Peyer's patch (tissue), 4 donors: ENCODE data around the gene C19orf47. TPM values are rescaled to one million over a fixed set of nuclear protein-coding genes. Genes with fewer than 3 reads are reported as not detected.

Source experiments
- DNase-seq, 3 donors: peaks; one replicate each; pipeline ENCODE4 v3.0.0-alpha.2; 2017 to 2019
- H3K27ac ChIP-seq, 4 donors: fragments of 200-600 bp; sonication (generic); one replicate each; pipeline ENCODE4 v1.5.1; 2016 to 2019
- H3K27me3 ChIP-seq, 2 donors: fragments of 200-600 bp; sonication (generic); one replicate each; pipeline ENCODE4 v1.5.1; 2019
- H3K36me3 ChIP-seq, 3 donors: fragments of 200-600 bp; sonication (generic); one replicate each; pipeline ENCODE4 v1.5.1; 2016 to 2019
- H3K4me1 ChIP-seq, 4 donors: fragments of 200-600 bp; sonication (generic); one replicate each; pipeline ENCODE4 v1.5.1; 2016 to 2019
- H3K4me3 ChIP-seq, 4 donors: fragments of 200-600 bp; sonication (generic); 1 replicate in 3 of 4; 2 replicates in 1 of 4; pipeline ENCODE4 v1.5.1; 2016 to 2019; ENCODE audit warnings: mild to moderate bottlenecking in 1 of 4
- H3K9me3 ChIP-seq, 4 donors: fragments of 200-600 bp; sonication (generic); one replicate each; pipeline ENCODE4 v1.5.1; 2016 to 2019; ENCODE audit warnings: mild to moderate bottlenecking in 1 of 4
- CTCF ChIP-seq, 6 experiments: fragments of 450-650 bp in 4 of 6; fragments of 200-600 bp in 2 of 6; sonication (generic) in 1 of 6; IDR thresholded peaks; one replicate each; pipeline ENCODE4 v1.5.1; 2017 to 2019; ENCODE audit warnings: antibody characterized with exemption in 6 of 6, mild to moderate bottlenecking in 3 of 6, moderate library complexity in 1 of 6
- POLR2A ChIP-seq, 2 donors: fragments of 450-650 bp; IDR thresholded peaks; one replicate each; pipeline ENCODE4 v1.5.1; 2017; ENCODE audit warnings: antibody characterized with exemption in 2 of 2, mild to moderate bottlenecking in 2 of 2, moderate library complexity in 2 of 2
- total RNA-seq, 4 donors: library from RNA; depleted of rRNA; stranded (reverse); fragments of >200 nt; gene quantifications; one replicate each; pipeline ENCODE4 v1.1.0, GENCODE V29; 2016

Gene C19orf47
- total RNA-seq, 4 donors from 2014 or later, result 5.8 to 11.3 (median 9.9) TPM

- Histone ChIP-seq H3K4me1 (no peaks in the 10 kb centered on the region), H3K27ac (no peak overlapping the region), H3K36me3 (no peaks in the 10 kb centered on the region), H3K27me3 (no peaks in the 10 kb centered on the region), H3K4me3 (no peak overlapping the region), H3K9me3 (no peaks in the 10 kb centered on the region)
- no peak for DNase-seq
- TF ChIP-seq CTCF (IDR thresholded peaks at IDR 0.05) (no peak), POLR2A (IDR thresholded peaks at IDR 0.05) (no peak)
Measured at GRCh38 chr19:40388481-40388880, 40.3 kb upstream of the C19orf47 start.

DNA sequence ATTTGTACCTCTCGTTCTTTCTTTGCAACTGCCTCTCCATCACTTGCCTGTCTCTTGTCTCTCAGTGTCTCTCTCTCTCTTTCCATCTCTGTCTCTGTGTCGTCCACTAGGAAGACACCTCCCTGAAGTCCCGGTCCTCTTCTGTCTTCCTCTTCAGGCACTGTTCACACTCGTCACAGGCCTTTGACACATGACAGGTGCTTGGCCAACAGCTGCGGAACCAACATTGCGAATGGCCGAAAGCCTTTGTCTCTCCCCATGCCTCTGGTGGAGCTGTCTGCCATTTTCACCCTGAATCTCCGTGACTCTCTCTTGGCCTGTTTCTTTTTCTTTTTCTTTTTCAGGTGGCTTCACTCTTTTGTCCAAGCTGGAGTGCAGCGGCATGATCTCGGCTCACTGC lies 39.0 kb upstream of the C19orf47 start:
- Histone ChIP-seq H3K27ac (no peak overlapping the region), H3K4me1 (no peaks in the 10 kb centered on the region), H3K4me3 (no peak overlapping the region), H3K27me3 (no peaks in the 10 kb centered on the region), H3K36me3 (no peaks in the 10 kb centered on the region), H3K9me3 (no peaks in the 10 kb centered on the region)
- no peak for TF ChIP-seq POLR2A (IDR thresholded peaks at IDR 0.05)
- no peak for TF ChIP-seq CTCF (IDR thresholded peaks at IDR 0.05)
- no peak for DNase-seq

GRCh38 chr19:40383668-40384248 lies 35.6 kb upstream of the C19orf47 start:
- Histone ChIP-seq H3K27ac (no peak overlapping the region), H3K27me3 (no peaks in the 10 kb centered on the region), H3K4me1 (no peaks in the 10 kb centered on the region), H3K36me3 (peaks cover 0 to 8% (median 0%) of the 10 kb centered on the region in 3 donors), H3K9me3 (no peaks in the 10 kb centered on the region), H3K4me3 (no peak overlapping the region)
- no peak for DNase-seq
- TF ChIP-seq POLR2A (IDR thresholded peaks at IDR 0.05), result no peak
- TF ChIP-seq CTCF (IDR thresholded peaks at IDR 0.05), result no peak

GRCh38 chr19:40381321-40381720 lies 33.1 kb upstream of the C19orf47 start:
- no peak overlapping the region for H3K27ac ChIP-seq
- no peaks in the 10 kb centered on the region for H3K27me3 ChIP-seq
- peaks cover 0 to 27% (median 0%) of the 10 kb centered on the region in 3 donors for H3K36me3 ChIP-seq
- no peak overlapping the region for H3K4me3 ChIP-seq
- H3K4me1 ChIP-seq, result no peaks in the 10 kb centered on the region
- DNase-seq, result no peak
- TF ChIP-seq CTCF (IDR thresholded peaks at IDR 0.05) (no peak), POLR2A (IDR thresholded peaks at IDR 0.05) (no peak)
- no peaks in the 10 kb centered on the region for H3K9me3 ChIP-seq

DNA sequence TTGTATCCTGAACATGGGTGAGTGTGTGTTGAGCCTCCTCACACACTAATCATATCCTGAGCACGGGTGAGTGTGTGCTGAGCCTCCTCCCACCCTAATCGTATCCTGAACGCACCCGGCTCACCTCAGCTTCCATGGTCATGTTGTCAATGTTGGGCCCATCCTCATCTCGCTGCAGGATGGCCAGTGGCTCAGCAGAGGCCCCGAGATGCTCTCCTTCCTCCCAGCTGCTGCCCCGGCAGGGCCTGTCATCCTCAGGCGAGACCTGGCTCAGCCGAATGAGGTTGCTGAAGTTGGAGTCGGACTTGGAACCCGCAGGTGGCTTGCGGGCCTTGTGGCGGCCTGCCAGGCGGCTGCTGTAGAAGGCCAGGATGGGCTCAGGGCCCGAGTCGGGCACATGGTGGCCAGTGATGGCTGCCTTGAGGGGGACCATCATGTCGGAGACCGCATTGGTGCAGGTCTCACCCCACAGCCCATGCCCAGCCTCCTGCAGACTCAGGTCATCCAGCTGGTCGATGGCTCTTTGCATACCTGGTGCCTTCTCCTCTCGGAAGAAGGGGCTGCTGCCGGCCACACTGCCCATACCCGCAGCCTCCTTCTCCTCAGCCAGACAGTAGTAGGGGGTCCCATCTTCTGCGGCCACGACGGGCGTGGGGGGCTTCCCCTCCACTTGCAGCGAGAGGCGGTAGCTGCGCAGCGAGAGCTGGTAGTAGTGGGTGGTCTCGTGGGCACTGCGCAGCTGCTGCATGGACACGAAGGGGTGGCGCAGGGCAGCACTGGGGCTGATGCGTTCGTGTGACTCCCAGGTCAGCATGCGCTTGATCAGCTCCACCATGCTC lies 32.2 kb upstream of the C19orf47 start:
- no peaks in the 10 kb centered on the region for H3K9me3 ChIP-seq
- H3K36me3 ChIP-seq, result peaks cover 0 to 32% (median 0%) of the 10 kb centered on the region in 3 donors
- DNase-seq, result no peak
- no peak overlapping the region for H3K4me3 ChIP-seq
- no peaks in the 10 kb centered on the region for H3K27me3 ChIP-seq
- TF ChIP-seq POLR2A (IDR thresholded peaks at IDR 0.05) (no peak), CTCF (IDR thresholded peaks at IDR 0.05) (no peak)
- H3K4me1 ChIP-seq, result no peaks in the 10 kb centered on the region
- no peak overlapping the region for H3K27ac ChIP-seq
